Uterus (tissue), 4 donors: Measurements from ENCODE around the gene MMUT. TPM values are rescaled to one million over a fixed set of nuclear protein-coding genes. Genes with fewer than 3 reads are reported as not detected.

Experiments
- DNase-seq, 2 donors: peaks; one replicate each; pipeline ENCODE4 v3.0.0-alpha.2; 2019 to 2020
- H3K27ac ChIP-seq, 2 donors: fragments of 200-600 bp; sonication (generic); 1 replicate in 1 of 2; 2 replicates in 1 of 2; pipeline ENCODE4 v1.5.1; 2016 to 2018
- H3K27me3 ChIP-seq, 2 donors: fragments of 200-600 bp; sonication (generic); one replicate each; pipeline ENCODE4 v1.5.1; 2018 to 2019; ENCODE audit warnings: control low read depth in 1 of 2
- H3K36me3 ChIP-seq, 2 donors: fragments of 200-600 bp; sonication (generic); one replicate each; pipeline ENCODE4 v1.5.1; 2019; ENCODE audit warnings: control low read depth in 1 of 2
- H3K4me1 ChIP-seq, 2 donors: fragments of 200-600 bp; sonication (generic); one replicate each; pipeline ENCODE4 v1.5.1; 2018 to 2019; ENCODE audit warnings: control low read depth in 1 of 2
- H3K4me3 ChIP-seq, 2 donors: fragments of 200-600 bp; sonication (generic); 1 replicate in 1 of 2; 2 replicates in 1 of 2; pipeline ENCODE4 v1.5.1; 2018 to 2019; ENCODE audit warnings: mild to moderate bottlenecking in 1 of 2
- H3K9me3 ChIP-seq, 2 donors: fragments of 200-600 bp; sonication (generic); one replicate each; pipeline ENCODE4 v1.5.1; 2019; ENCODE audit warnings: control low read depth in 1 of 2
- CTCF ChIP-seq, 4 experiments: fragments of 200-600 bp in 2 of 4; fragments of 450-650 bp in 2 of 4; sonication (generic) in 2 of 4; IDR thresholded peaks; one replicate each; pipeline ENCODE4 v1.5.1; 2016 to 2019; ENCODE audit warnings: antibody characterized with exemption in 4 of 4, mild to moderate bottlenecking in 2 of 4, moderate library complexity in 1 of 4
- POLR2A ChIP-seq, 2 donors: fragments of 450-650 bp; IDR thresholded peaks; one replicate each; pipeline ENCODE4 v1.6.1; 2016; ENCODE audit warnings: antibody characterized with exemption in 2 of 2, mild to moderate bottlenecking in 1 of 2, moderate library complexity in 1 of 2
- intact Hi-C: fragments of 100-400 bp; cut with DNase I; formaldehyde crosslinking; loops from one replicate; pipeline ENCODE4 v1.15.1; 2023; ENCODE audit warnings: low total_unique reads
- total RNA-seq, 4 donors: library from RNA; depleted of rRNA in 3 of 4; stranded (reverse); fragments of >200 nt in 3 of 4; gene quantifications; one replicate each; pipeline versions ENCODE4 v1.1.0 to v1.2.4, GENCODE V29; 2014 to 2023
- donor health status: DM: yes; HTN: yes; CAD: no.

The MMUT gene
- total RNA-seq, 4 donors from 2014 or later, result 4.1 to 31.4 (median 19.8) TPM

DNA sequence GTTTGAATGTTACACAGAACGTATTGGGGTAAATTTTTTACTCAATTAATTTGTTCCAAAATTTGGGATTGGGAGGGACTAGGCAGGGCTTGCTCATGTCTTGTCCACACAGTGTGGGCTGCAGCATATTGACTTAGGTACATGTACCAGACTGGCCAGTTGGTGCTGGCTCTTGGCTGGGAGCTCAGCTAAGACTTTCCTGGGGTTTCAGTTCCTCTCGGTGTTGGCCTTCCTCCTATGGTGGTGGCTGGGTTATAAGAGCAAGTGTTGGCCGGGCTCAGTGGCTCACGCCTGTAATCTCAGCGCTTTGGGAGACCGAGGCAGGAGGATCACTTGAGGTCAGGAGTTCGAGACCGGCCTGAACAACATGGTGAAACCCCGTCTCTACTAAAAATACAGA is 5.0 kb upstream of the MMUT start:
- no peak for DNase-seq
- Histone ChIP-seq H3K27me3 (no peaks in the 10 kb centered on the region), H3K36me3 (no peaks in the 10 kb centered on the region), H3K27ac (no peak overlapping the region), H3K4me3 (no peak overlapping the region), H3K4me1 (no peaks in the 10 kb centered on the region), H3K9me3 (no peaks in the 10 kb centered on the region)
- no peak for TF ChIP-seq CTCF (IDR thresholded peaks at IDR 0.05)
- TF ChIP-seq POLR2A (IDR thresholded peaks at IDR 0.05), result no peak
- intact Hi-C loops, result no loop called here

DNA sequence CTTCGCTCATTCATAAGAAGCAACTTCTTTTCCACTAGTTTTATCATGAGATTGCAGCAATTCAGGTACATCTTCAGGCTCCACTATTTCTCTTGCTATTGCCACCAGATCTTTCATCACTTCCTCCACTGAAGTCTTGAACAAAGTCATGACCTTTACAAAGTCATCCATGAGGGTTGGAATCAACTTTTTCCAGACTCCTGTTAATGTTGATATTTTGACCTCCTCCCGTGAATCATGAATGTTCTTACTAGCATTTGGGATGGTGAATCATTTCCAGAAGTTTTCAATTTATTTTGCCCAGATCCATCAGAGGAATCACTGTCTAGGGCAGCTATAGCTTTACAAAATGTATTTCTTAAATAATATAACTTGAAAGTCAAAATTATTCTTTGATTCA is 1.6 kb upstream of the MMUT start:
- DNase-seq, result no peak
- no peaks in the 10 kb centered on the region for H3K9me3 ChIP-seq
- TF ChIP-seq POLR2A (IDR thresholded peaks at IDR 0.05) (no peak), CTCF (IDR thresholded peaks at IDR 0.05) (no peak)
- no peak overlapping the region for H3K4me3 ChIP-seq
- intact Hi-C loops, result no loop called here
- peaks cover 0 to 8% of the 10 kb centered on the region in 2 donors for H3K4me1 ChIP-seq
- H3K27ac ChIP-seq, result no peak overlapping the region
- H3K36me3 ChIP-seq, result no peaks in the 10 kb centered on the region
- H3K27me3 ChIP-seq, result no peaks in the 10 kb centered on the region

GRCh38 chr6:49463612-49463967 is 537 bp upstream of the MMUT start:
- Histone ChIP-seq H3K27ac (peak overlapping the region; percentile 82 to 88), H3K9me3 (no peaks in the 10 kb centered on the region), H3K4me1 (peaks cover 0 to 8% of the 10 kb centered on the region in 2 donors), H3K4me3 (peak overlapping the region; percentile 62 to 85), H3K36me3 (no peaks in the 10 kb centered on the region), H3K27me3 (no peaks in the 10 kb centered on the region)
- DNase-seq, result no peak
- TF ChIP-seq CTCF (IDR thresholded peaks at IDR 0.05) (no peak), POLR2A (IDR thresholded peaks at IDR 0.05) (no peak)
- intact Hi-C loops, result no loop called here

GRCh38 chr6:49462599-49462926 is 490 bp downstream of the MMUT start:
- Histone ChIP-seq H3K27ac (peak overlapping the region; percentile 82 to 88), H3K36me3 (no peaks in the 10 kb centered on the region), H3K4me3 (peak overlapping the region; percentile 62 to 85), H3K9me3 (no peaks in the 10 kb centered on the region), H3K27me3 (no peaks in the 10 kb centered on the region), H3K4me1 (peaks cover 0 to 8% of the 10 kb centered on the region in 2 donors)
- DNase-seq, result no peak
- TF ChIP-seq CTCF (IDR thresholded peaks at IDR 0.05) (no peak), POLR2A (IDR thresholded peaks at IDR 0.05) (no peak)
- intact Hi-C loops, result no loop called here

- intact Hi-C loops, result no loop called here
- no peaks in the 10 kb centered on the region for H3K27me3 ChIP-seq
- H3K27ac ChIP-seq, result peak overlapping the region; percentile 82 to 88
- no peaks in the 10 kb centered on the region for H3K9me3 ChIP-seq
- no peaks in the 10 kb centered on the region for H3K36me3 ChIP-seq
- no peak for DNase-seq
- peaks cover 0 to 8% of the 10 kb centered on the region in 2 donors for H3K4me1 ChIP-seq
- TF ChIP-seq CTCF (IDR thresholded peaks at IDR 0.05) (no peak), POLR2A (IDR thresholded peaks at IDR 0.05) (no peak)
- H3K4me3 ChIP-seq, result peak overlapping the region; percentile 62 to 85
These were observed 982 bp downstream of the MMUT start for GRCh38 chr6:49462071-49462470.
